ENCODE results near the gene COG7. TPM values are rescaled to one million over a fixed set of nuclear protein-coding genes. Genes with fewer than 3 reads are reported as not detected.
"Not testable (repeated sequence)": the region's sequence is repeated elsewhere in the genome, so short reads cannot be mapped to it uniquely, and the experiment has no call there.

Gene COG7
- total RNA-seq (2014; rRNA removed), result 12.2 and 12.5 TPM in 2 replicates
- 10.0 TPM for polyA plus RNA-seq (2012)

GRCh38 chr16:23452572-23453337, at the start of gene COG7:
Gene COG7 (minus strand): TSS chr16:23453189. CDS start chr16:23452994, 195 bp downstream.
- DNase-seq (ENCODE audit: low read depth), result peak; percentile 84

GRCh38 chr16:23502466-23502865, 49.5 kb upstream of the COG7 start:
- DNase-seq (ENCODE audit: low read depth), result no peak

GRCh38 chr16:23501291-23501690, 48.3 kb upstream of the COG7 start:
- no peak for DNase-seq (ENCODE audit: low read depth)

GRCh38 chr16:23500862-23501225, 47.9 kb upstream of the COG7 start:
- DNase-seq (ENCODE audit: low read depth), result no peak

GRCh38 chr16:23500212-23500861, 47.3 kb upstream of the COG7 start:
- no peak for DNase-seq (ENCODE audit: low read depth)

- no peak for DNase-seq (ENCODE audit: low read depth)
These were observed 46.8 kb upstream of the COG7 start for GRCh38 chr16:23499801-23500200.

GRCh38 chr16:23498863-23499262, 45.9 kb upstream of the COG7 start:
- DNase-seq (ENCODE audit: low read depth), result no peak

GRCh38 chr16:23497543-23497868, 44.5 kb upstream of the COG7 start:
- no peak for DNase-seq (ENCODE audit: low read depth)

GRCh38 chr16:23496821-23497542, 44.0 kb upstream of the COG7 start:
- peak; percentile 27 for DNase-seq (ENCODE audit: low read depth)

- DNase-seq (ENCODE audit: low read depth), result no peak
These were observed 42.7 kb upstream of the COG7 start for GRCh38 chr16:23495671-23496070.

GRCh38 chr16:23494188-23494587, 41.2 kb upstream of the COG7 start:
- no peak for DNase-seq (ENCODE audit: low read depth)

- peak; percentile 8 for DNase-seq (ENCODE audit: low read depth)
These were observed 38.8 kb upstream of the COG7 start for GRCh38 chr16:23491490-23492391.

- DNase-seq (ENCODE audit: low read depth), result no peak
These were observed 33.5 kb upstream of the COG7 start for GRCh38 chr16:23486480-23486879.

- no peak for DNase-seq (ENCODE audit: low read depth)
These were observed 32.9 kb upstream of the COG7 start for GRCh38 chr16:23485841-23486240.

GRCh38 chr16:23485257-23485614, 32.2 kb upstream of the COG7 start:
- no peak for DNase-seq (ENCODE audit: low read depth)

- DNase-seq (ENCODE audit: low read depth), result no peak
These were observed 31.7 kb upstream of the COG7 start for GRCh38 chr16:23484510-23485256.

GRCh38 chr16:23483492-23483891, 30.5 kb upstream of the COG7 start:
- DNase-seq (ENCODE audit: low read depth), result not testable (repeated sequence)

- no peak for DNase-seq (ENCODE audit: low read depth)
These were observed 29.8 kb upstream of the COG7 start for GRCh38 chr16:23482778-23483177.

- DNase-seq (ENCODE audit: low read depth), result no peak
These were observed 27.3 kb upstream of the COG7 start for GRCh38 chr16:23480257-23480656.

- no peak for DNase-seq (ENCODE audit: low read depth)
These were observed 26.1 kb upstream of the COG7 start for GRCh38 chr16:23479138-23479537.

- DNase-seq (ENCODE audit: low read depth), result no peak
These were observed 25.6 kb upstream of the COG7 start for GRCh38 chr16:23478566-23478965.

All from LHCN-M2 (cell line).